ENCODE measurements around the gene HYAL2.

DNA sequence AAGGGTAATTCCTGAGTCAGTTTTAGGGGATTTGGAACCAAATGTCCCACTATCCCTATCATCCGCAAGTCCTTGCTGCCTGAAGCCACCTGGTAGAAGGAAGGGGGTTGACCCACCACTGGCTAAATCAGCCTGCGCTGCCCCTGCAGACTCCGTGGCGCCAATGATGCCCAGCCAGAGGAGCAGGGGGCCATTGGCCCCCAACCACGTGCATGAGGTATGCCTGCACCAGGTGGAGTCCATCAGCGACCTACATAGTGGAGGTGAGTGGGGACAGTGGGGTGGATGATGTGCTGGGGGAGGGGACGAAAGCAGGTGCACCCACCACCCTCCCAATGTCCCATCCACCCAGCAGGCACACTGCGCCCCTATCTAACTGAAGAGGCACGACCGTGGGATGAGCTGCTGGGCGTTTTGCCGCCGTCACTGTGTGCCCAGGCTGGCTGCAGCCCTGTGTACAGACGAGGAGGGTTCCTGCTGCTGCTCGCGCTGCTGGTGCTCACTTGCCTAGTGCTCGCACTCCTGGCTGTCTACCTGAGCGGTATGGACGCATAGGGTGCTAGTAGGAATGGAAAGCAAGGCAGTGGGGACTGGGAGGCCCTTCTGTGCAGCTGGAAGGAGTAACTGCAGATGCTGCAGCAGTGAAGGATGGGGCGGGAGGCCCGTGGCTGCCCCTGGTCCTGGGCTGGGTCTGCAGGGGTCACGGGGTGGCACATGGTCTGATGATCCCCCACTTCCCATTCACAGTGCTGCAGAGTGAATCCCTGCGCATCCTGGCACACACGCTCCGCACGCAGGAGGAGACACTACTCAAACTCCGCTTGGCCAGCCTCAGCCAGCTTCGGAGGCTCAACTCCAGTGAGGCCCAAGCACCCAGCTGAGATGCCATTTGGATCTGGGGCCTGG is 36.0 kb downstream of the HYAL2 start:
- no peak for TF ChIP-seq CTCF (IDR thresholded peaks at IDR 0.05)
- no peak for TF ChIP-seq POLR2AphosphoS5 (IDR thresholded peaks at IDR 0.05)
- TF ChIP-seq POLR2A (IDR thresholded peaks at IDR 0.05), result no peak
- TF ChIP-seq EP300 (IDR thresholded peaks at IDR 0.05), result no peak

Data from upper lobe of left lung (tissue), 4 donors.